ENCODE results near the gene MEF2A. TPM values are rescaled to one million over a fixed set of nuclear protein-coding genes. Genes with fewer than 3 reads are reported as not detected.

Gene MEF2A
- total and polyA plus RNA-seq, 2 donors (not counting 1 experiment from before 2014, with no cell fraction given) = 44.0 to 102 TPM

DNA sequence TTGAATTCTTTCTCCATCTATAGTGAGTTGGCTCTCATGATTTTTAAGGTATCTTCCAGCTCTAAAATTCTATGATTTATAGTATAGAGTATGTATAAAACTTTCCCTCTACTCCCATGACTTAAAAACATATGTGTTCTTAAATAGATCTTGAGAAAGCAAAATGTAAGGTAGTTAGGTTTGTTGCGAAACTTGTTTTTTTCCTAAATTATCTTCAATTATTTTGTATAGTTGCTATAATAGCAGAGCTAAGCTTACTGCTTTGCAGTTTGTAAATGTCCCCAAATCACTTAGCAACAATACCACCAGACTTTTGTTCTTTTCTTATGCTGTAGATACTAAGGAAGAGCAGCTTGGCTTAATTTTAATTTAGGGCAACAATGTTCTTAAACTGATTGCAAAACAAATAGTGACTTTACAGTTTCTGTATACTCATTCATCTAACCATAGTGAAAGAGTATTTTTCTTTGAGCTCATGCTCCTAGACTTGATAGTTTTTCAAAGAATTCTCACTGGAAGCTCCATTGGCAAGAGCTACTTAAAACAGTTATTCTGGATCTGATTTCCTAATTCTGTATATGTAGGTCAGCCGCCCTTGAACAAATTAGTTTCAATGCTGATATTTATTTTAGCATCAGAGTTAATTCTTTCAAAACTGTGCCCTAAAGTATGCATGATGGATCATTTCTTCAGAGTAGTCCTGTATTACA, 106.3 kb downstream of the MEF2A start:
- intact Hi-C loops (cut with micrococcal nuclease) = no loop called here
- Histone ChIP-seq H2AFZ (ENCODE audit: insufficient read depth, low read depth, low read length, poor library complexity, severe bottlenecking) (no peak overlapping the region), H3K9ac (ENCODE audit: low read length) (no peak overlapping the region), H4K20me1 (ENCODE audit: control insufficient read depth, insufficient read depth, low read length, poor library complexity, severe bottlenecking) (no peaks in the 10 kb centered on the region), H3K4me3 (ENCODE audit: control extremely low read depth in 1 of 5, extremely low read depth in 1 of 5, insufficient read depth in 1 of 5, low read depth in 2 of 5, low read length in 4 of 5) (no peak overlapping the region), H3K27ac (ENCODE audit: low read length in 2 of 2) (no peak overlapping the region), H3K27me3 (replicated peaks in 1 of 4; ENCODE audit: control extremely low read depth in 1 of 4, control insufficient read depth in 3 of 4, insufficient read depth in 4 of 4, low read length in 3 of 4) (no peaks in the 10 kb centered on the region), H3K4me2 (replicated peaks; ENCODE audit: low read depth, low read length, poor library complexity, severe bottlenecking) (no peak overlapping the region), H3K36me3 (replicated peaks in 1 of 2; ENCODE audit: control extremely low read depth in 1 of 2, control insufficient read depth in 1 of 2, extremely low read depth in 1 of 2, insufficient read depth in 2 of 2, low read length in 1 of 2) (peaks cover 9 to 50% of the 10 kb centered on the region in 2 experiments), H3K79me2 (ENCODE audit: control insufficient read depth, insufficient read depth, low read length) (no peaks in the 10 kb centered on the region), H3K9me3 (ENCODE audit: control extremely low read depth in 1 of 3, control insufficient read depth in 2 of 3, insufficient read depth in 1 of 3, low read length in 2 of 3) (no peaks in the 10 kb centered on the region), H3K4me1 (ENCODE audit: control insufficient read depth in 2 of 2, insufficient read depth in 2 of 2, low read length in 2 of 2) (no peaks in the 10 kb centered on the region)
- TF ChIP-seq EZH2 (IDR thresholded peaks at IDR 0.05; ENCODE audit: borderline replicate concordance, insufficient read depth, low read depth, low read length, poor library complexity, severe bottlenecking) = no peak
- TF ChIP-seq, protein P1, sequence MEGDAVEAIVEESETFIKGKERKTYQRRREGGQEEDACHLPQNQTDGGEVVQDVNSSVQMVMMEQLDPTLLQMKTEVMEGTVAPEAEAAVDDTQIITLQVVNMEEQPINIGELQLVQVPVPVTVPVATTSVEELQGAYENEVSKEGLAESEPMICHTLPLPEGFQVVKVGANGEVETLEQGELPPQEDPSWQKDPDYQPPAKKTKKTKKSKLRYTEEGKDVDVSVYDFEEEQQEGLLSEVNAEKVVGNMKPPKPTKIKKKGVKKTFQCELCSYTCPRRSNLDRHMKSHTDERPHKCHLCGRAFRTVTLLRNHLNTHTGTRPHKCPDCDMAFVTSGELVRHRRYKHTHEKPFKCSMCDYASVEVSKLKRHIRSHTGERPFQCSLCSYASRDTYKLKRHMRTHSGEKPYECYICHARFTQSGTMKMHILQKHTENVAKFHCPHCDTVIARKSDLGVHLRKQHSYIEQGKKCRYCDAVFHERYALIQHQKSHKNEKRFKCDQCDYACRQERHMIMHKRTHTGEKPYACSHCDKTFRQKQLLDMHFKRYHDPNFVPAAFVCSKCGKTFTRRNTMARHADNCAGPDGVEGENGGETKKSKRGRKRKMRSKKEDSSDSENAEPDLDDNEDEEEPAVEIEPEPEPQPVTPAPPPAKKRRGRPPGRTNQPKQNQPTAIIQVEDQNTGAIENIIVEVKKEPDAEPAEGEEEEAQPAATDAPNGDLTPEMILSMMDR (IDR thresholded peaks at IDR 0.05) = no peak
- peaks cover 1% of the 10 kb centered on the region for H3K4me1 Mint-ChIP-seq
- DNase-seq (no peak), ATAC-seq (ENCODE audit: low read depth) (no peak)
- ChIA-PET CTCF (interaction anchor here (0.6 to 1.6 kb wide), 4 partner anchors 10 to 399 kb away, joined by 3 to 8 read pairs (median 4); no protein-coding TSS in a partner anchor), POLR2A (no interaction called here)
- no peak overlapping the region for H3K27ac Mint-ChIP-seq
- no peaks in the 10 kb centered on the region for H3K27me3 Mint-ChIP-seq
- H3K9me3 Mint-ChIP-seq (ENCODE audit: insufficient read depth) = no peaks in the 10 kb centered on the region
- no peak overlapping the region for H3K4me3 Mint-ChIP-seq
- WGBS (ENCODE audit: insufficient coverage) = no CpG with 5 or more reads among the region's 2 CpGs

DNA sequence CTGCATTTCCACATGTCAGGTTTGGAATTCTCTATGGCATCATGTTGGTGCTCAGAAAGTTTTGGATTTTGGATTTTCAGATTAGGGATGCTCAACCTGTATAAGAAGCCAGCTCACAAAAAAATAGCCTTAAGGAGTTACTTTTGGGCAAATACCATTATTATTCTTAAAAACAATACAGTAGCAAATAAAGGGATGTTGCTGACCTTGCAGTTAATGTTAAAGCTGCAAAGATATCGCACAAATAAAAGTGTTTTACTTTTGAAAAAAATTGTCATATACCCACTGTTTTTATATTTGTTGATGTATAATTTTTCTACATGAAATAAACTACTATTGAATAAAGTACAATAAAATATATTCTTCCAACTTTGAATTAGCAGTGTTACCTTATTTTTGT, 107.3 kb downstream of the MEF2A start:
- Mint-ChIP-seq H3K4me1 (peaks cover 1% of the 10 kb centered on the region), H3K9me3 (ENCODE audit: insufficient read depth) (no peaks in the 10 kb centered on the region), H3K27me3 (no peaks in the 10 kb centered on the region), H3K4me3 (no peak overlapping the region), H3K27ac (no peak overlapping the region)
- ChIA-PET POLR2A (no interaction called here), CTCF (interaction anchor here (1.4 to 1.6 kb wide), 3 partner anchors 11 to 31 kb away, joined by 3 to 8 read pairs (median 4); no protein-coding TSS in a partner anchor)
- Histone ChIP-seq H3K9me3 (ENCODE audit: control extremely low read depth in 1 of 3, control insufficient read depth in 2 of 3, insufficient read depth in 1 of 3, low read length in 2 of 3) (no peaks in the 10 kb centered on the region), H3K4me2 (replicated peaks; ENCODE audit: low read depth, low read length, poor library complexity, severe bottlenecking) (no peak overlapping the region), H3K4me3 (ENCODE audit: control extremely low read depth in 1 of 5, extremely low read depth in 1 of 5, insufficient read depth in 1 of 5, low read depth in 2 of 5, low read length in 4 of 5) (no peak overlapping the region), H3K9ac (ENCODE audit: low read length) (no peak overlapping the region), H3K36me3 (replicated peaks in 1 of 2; ENCODE audit: control extremely low read depth in 1 of 2, control insufficient read depth in 1 of 2, extremely low read depth in 1 of 2, insufficient read depth in 2 of 2, low read length in 1 of 2) (peaks cover 12 to 57% of the 10 kb centered on the region in 2 experiments), H3K27ac (ENCODE audit: low read length in 2 of 2) (no peak overlapping the region), H2AFZ (ENCODE audit: insufficient read depth, low read depth, low read length, poor library complexity, severe bottlenecking) (no peak overlapping the region), H3K79me2 (ENCODE audit: control insufficient read depth, insufficient read depth, low read length) (no peaks in the 10 kb centered on the region), H3K4me1 (ENCODE audit: control insufficient read depth in 2 of 2, insufficient read depth in 2 of 2, low read length in 2 of 2) (no peaks in the 10 kb centered on the region), H4K20me1 (ENCODE audit: control insufficient read depth, insufficient read depth, low read length, poor library complexity, severe bottlenecking) (no peaks in the 10 kb centered on the region), H3K27me3 (replicated peaks in 1 of 4; ENCODE audit: control extremely low read depth in 1 of 4, control insufficient read depth in 3 of 4, insufficient read depth in 4 of 4, low read length in 3 of 4) (no peaks in the 10 kb centered on the region)
- intact Hi-C loops (cut with micrococcal nuclease) = no loop called here
- WGBS (ENCODE audit: insufficient coverage) = no CpG with 5 or more reads among the region's 1 CpG
- TF ChIP-seq, protein P1 (IDR thresholded peaks at IDR 0.05) = no peak
- TF ChIP-seq EZH2 (IDR thresholded peaks at IDR 0.05; ENCODE audit: borderline replicate concordance, insufficient read depth, low read depth, low read length, poor library complexity, severe bottlenecking) = no peak
- no peak for ATAC-seq (ENCODE audit: low read depth)
- DNase-seq = no peak
